ENCODE data around the gene FILIP1L. TPM values are rescaled to one million over a fixed set of nuclear protein-coding genes. Genes with fewer than 3 reads are reported as not detected.

The FILIP1L gene
- total RNA-seq, 4 donors from 2014 or later: 87.1 to 115 (median 99.6) TPM

- intact Hi-C loops (cut with DNase I; ENCODE audit: low total_unique reads): no loop called here
- TF ChIP-seq, protein P1, sequence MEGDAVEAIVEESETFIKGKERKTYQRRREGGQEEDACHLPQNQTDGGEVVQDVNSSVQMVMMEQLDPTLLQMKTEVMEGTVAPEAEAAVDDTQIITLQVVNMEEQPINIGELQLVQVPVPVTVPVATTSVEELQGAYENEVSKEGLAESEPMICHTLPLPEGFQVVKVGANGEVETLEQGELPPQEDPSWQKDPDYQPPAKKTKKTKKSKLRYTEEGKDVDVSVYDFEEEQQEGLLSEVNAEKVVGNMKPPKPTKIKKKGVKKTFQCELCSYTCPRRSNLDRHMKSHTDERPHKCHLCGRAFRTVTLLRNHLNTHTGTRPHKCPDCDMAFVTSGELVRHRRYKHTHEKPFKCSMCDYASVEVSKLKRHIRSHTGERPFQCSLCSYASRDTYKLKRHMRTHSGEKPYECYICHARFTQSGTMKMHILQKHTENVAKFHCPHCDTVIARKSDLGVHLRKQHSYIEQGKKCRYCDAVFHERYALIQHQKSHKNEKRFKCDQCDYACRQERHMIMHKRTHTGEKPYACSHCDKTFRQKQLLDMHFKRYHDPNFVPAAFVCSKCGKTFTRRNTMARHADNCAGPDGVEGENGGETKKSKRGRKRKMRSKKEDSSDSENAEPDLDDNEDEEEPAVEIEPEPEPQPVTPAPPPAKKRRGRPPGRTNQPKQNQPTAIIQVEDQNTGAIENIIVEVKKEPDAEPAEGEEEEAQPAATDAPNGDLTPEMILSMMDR (IDR thresholded peaks at IDR 0.05 in 4 of 5, conservative IDR thresholded peaks at IDR 0.05 in 1 of 5): no peak
- no peak for TF ChIP-seq POLR2A (IDR thresholded peaks at IDR 0.05)
- Histone ChIP-seq H3K27ac (peak overlapping the region; percentile 24 to 80 (median 44)), H3K9me3 (no peaks in the 10 kb centered on the region), H3K4me1 (peaks cover 50 to 63% of the 10 kb centered on the region in 2 donors), H3K36me3 (no peaks in the 10 kb centered on the region), H3K27me3 (no peaks in the 10 kb centered on the region), H3K4me3 (no peak overlapping the region)
- no peak for DNase-seq
- no peak for ATAC-seq
- in situ Hi-C loops (cut with MboI; ENCODE audit: low sequenced_read_pairs in 4 of 4): loop anchor here (5.0 to 25.0 kb wide), 4 partner anchors 185 to 233 kb away; no protein-coding TSS in a partner anchor
Measured at GRCh38 chr3:100067589-100067988, 46.7 kb downstream of the FILIP1L start.

DNA sequence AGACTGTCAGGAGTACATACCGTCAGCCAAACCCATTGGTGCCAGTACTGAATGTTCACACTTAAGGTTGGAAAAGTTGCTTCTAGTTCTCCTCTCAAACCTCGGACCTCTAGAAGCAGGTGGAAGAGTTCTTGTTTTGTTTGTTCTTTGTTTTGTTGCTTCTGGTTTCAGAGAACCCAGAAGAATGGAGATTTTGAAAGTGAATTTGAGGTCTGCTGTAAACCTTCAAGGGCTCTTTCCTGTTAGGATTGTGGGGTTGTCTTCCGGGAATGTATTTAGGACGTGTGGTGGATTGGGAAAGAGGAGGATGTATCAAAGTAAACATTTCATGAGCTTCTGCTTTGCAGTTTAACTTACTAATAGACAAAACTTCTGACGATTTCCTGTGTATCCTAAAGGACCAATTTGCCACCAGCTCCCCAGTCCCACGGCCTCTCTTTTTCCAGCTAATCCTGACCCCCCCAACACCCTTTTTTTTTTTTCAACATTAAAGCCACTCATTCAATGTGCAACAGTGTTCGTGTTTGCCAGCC is 50.3 kb downstream of the FILIP1L start:
- TF ChIP-seq, protein P1 (IDR thresholded peaks at IDR 0.05 in 4 of 5, conservative IDR thresholded peaks at IDR 0.05 in 1 of 5): no peak
- no peak for TF ChIP-seq POLR2A (IDR thresholded peaks at IDR 0.05)
- Histone ChIP-seq H3K36me3 (no peaks in the 10 kb centered on the region), H3K27me3 (no peaks in the 10 kb centered on the region), H3K27ac (peak overlapping the region; percentile 45 to 75 (median 70)), H3K9me3 (no peaks in the 10 kb centered on the region), H3K4me1 (peaks cover 55 to 60% of the 10 kb centered on the region in 2 donors), H3K4me3 (no peak overlapping the region)
- ATAC-seq: peak in 1 of 2 donors; percentile 59
- in situ Hi-C loops (cut with MboI; ENCODE audit: low sequenced_read_pairs in 4 of 4): loop anchor here (10.0 to 25.0 kb wide), 3 partner anchors 191 to 229 kb away; no protein-coding TSS in a partner anchor
- intact Hi-C loops (cut with DNase I; ENCODE audit: low total_unique reads): loop anchor here (5.0 kb wide), 1 partner anchor 222 kb away; no protein-coding TSS in a partner anchor
- DNase-seq: no peak

GRCh38 chr3:100062665-100063064 is 51.6 kb downstream of the FILIP1L start:
- intact Hi-C loops (cut with DNase I; ENCODE audit: low total_unique reads): loop anchor here (5.0 kb wide), 1 partner anchor 220 kb away; no protein-coding TSS in a partner anchor
- no peaks in the 10 kb centered on the region for H3K27me3 ChIP-seq
- H3K4me3 ChIP-seq: no peak overlapping the region
- ATAC-seq: peak; percentile 43 to 67
- peak overlapping the region; percentile 15 to 75 (median 70) for H3K27ac ChIP-seq
- DNase-seq: no peak
- no peaks in the 10 kb centered on the region for H3K36me3 ChIP-seq
- no peak for TF ChIP-seq POLR2A (IDR thresholded peaks at IDR 0.05)
- TF ChIP-seq, protein P1 (IDR thresholded peaks at IDR 0.05 in 4 of 5, conservative IDR thresholded peaks at IDR 0.05 in 1 of 5): no peak
- in situ Hi-C loops (cut with MboI; ENCODE audit: low sequenced_read_pairs in 4 of 4): loop anchor here (10.0 to 25.0 kb wide), 3 partner anchors 192 to 228 kb away; no protein-coding TSS in a partner anchor
- peaks cover 46 to 66% of the 10 kb centered on the region in 2 donors for H3K4me1 ChIP-seq
- no peaks in the 10 kb centered on the region for H3K9me3 ChIP-seq

DNA sequence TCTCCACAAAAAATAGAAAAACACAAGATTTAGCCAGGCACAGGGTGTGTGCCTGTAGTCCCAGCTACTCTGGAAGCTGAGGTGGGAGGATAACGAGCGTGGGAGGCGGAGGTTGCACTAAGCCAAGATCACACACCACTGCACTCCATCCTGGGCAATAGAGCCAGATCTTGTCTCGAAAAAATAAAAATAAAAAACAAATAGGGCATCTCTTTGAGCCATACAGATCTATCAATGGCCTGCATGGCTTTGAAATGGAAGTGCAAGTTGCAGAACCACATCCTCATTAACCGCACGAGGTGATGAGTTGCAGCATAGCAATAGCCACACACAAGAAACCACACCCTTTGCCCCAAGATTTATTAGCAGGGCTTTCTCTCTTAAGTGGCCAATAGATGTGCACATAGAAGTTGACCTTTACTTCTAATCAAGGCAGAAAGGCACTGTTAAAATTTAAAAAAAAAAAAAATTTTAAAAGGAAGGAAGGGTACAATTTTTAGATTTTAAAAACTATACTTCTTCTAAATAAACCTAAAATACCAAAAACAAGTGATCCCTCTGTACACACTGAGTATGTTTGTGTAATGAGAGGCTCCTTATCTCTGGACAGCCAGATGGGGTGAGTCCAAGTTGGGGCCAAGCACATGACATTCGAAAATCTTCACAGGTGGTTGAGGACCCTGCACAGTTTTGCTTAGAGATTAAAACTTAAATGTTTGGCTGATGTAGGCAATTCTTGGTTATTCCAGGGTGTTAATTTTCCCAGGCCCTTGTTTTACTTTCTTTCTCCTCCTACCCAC is 53.4 kb downstream of the FILIP1L start:
- DNase-seq: no peak
- in situ Hi-C loops (cut with MboI; ENCODE audit: low sequenced_read_pairs in 4 of 4) (loop anchor here (10.0 to 25.0 kb wide), 3 partner anchors 194 to 226 kb away; no protein-coding TSS in a partner anchor), intact Hi-C loops (cut with DNase I; ENCODE audit: low total_unique reads) (loop anchor here (5.0 kb wide), 1 partner anchor 219 kb away; no protein-coding TSS in a partner anchor)
- Histone ChIP-seq H3K36me3 (no peaks in the 10 kb centered on the region), H3K27ac (peak overlapping the region; percentile 27 to 71 (median 65)), H3K27me3 (no peaks in the 10 kb centered on the region), H3K4me3 (no peak overlapping the region), H3K4me1 (peaks cover 38 to 68% of the 10 kb centered on the region in 2 donors), H3K9me3 (no peaks in the 10 kb centered on the region)
- no peak for ATAC-seq
- TF ChIP-seq POLR2A (IDR thresholded peaks at IDR 0.05): no peak
- TF ChIP-seq, protein P1 (IDR thresholded peaks at IDR 0.05 in 4 of 5, conservative IDR thresholded peaks at IDR 0.05 in 1 of 5): no peak
